ENCODE data around the gene PUM2. TPM values are rescaled to one million over a fixed set of nuclear protein-coding genes. Genes with fewer than 3 reads are reported as not detected.
A peak's percentile ranks its signal among the peaks of the same experiment; 100 is the strongest.
"Not testable (repeated sequence)": the region's sequence is repeated elsewhere in the genome, so short reads cannot be mapped to it uniquely, and the experiment has no call there.

The PUM2 gene
- total RNA-seq, 1 donor from 2014 or later, result 80.6 TPM

GRCh38 chr2:20309001-20309400 is 41.6 kb downstream of the PUM2 start:
- intact Hi-C loops (cut with micrococcal nuclease), result no loop called here
- DNase-seq (no peak), ATAC-seq (no peak)

- DNase-seq (no peak), ATAC-seq (no peak)
- intact Hi-C loops (cut with micrococcal nuclease), result no loop called here
Measured at GRCh38 chr2:20307311-20307710, 43.3 kb downstream of the PUM2 start.

- DNase-seq (no peak), ATAC-seq (no peak)
- intact Hi-C loops (cut with micrococcal nuclease), result no loop called here
Measured at GRCh38 chr2:20304411-20304810, 46.2 kb downstream of the PUM2 start.

- intact Hi-C loops (cut with micrococcal nuclease), result no loop called here
- DNase-seq, result no peak
Measured at GRCh38 chr2:20303966-20304365, 46.7 kb downstream of the PUM2 start.

GRCh38 chr2:20302019-20302418 is 48.6 kb downstream of the PUM2 start:
- DNase-seq (no peak), ATAC-seq (no peak)
- intact Hi-C loops (cut with micrococcal nuclease), result no loop called here

More at GRCh38 chr2:20303966-20304365, 46.7 kb downstream of the PUM2 start:
- no peak for ATAC-seq

- no peak for DNase-seq
- intact Hi-C loops (cut with micrococcal nuclease), result no loop called here
- no peak for ATAC-seq
Measured at GRCh38 chr2:20300656-20301055, 50.0 kb downstream of the PUM2 start.

- no peak for ATAC-seq
- intact Hi-C loops (cut with micrococcal nuclease), result no loop called here
Measured at GRCh38 chr2:20299113-20299512, 51.5 kb downstream of the PUM2 start.

GRCh38 chr2:20294231-20294630 is 56.4 kb downstream of the PUM2 start:
- ATAC-seq, result no peak
- intact Hi-C loops (cut with micrococcal nuclease), result no loop called here
- no peak for DNase-seq

More at GRCh38 chr2:20299113-20299512, 51.5 kb downstream of the PUM2 start:
- no peak for DNase-seq

GRCh38 chr2:20292984-20293383 is 57.7 kb downstream of the PUM2 start:
- intact Hi-C loops (cut with micrococcal nuclease), result no loop called here
- ATAC-seq, result no peak
- no peak for DNase-seq

- DNase-seq (no peak), ATAC-seq (peak; percentile 44)
- intact Hi-C loops (cut with micrococcal nuclease), result no loop called here
Measured at GRCh38 chr2:20291846-20292408, 58.7 kb downstream of the PUM2 start.

GRCh38 chr2:20291106-20291564 is 59.5 kb downstream of the PUM2 start:
- ATAC-seq, result peak; percentile 81
- intact Hi-C loops (cut with micrococcal nuclease), result no loop called here
- DNase-seq, result no peak

- ATAC-seq (no peak), DNase-seq (no peak)
- intact Hi-C loops (cut with micrococcal nuclease), result no loop called here
Measured at GRCh38 chr2:20288642-20289340, 61.9 kb downstream of the PUM2 start.

- intact Hi-C loops (cut with micrococcal nuclease), result loop anchor here (5.0 kb wide), 1 partner anchor 49 kb away; no protein-coding TSS in a partner anchor
- peak; percentile 82 for DNase-seq
- ATAC-seq, result peak; percentile 89
Measured at GRCh38 chr2:20282916-20283592, 67.6 kb downstream of the PUM2 start.

- no peak for DNase-seq
- intact Hi-C loops (cut with micrococcal nuclease), result loop anchor here (5.0 kb wide), 1 partner anchor 50 kb away; no protein-coding TSS in a partner anchor
Measured at GRCh38 chr2:20281876-20282275, 68.8 kb downstream of the PUM2 start.

GRCh38 chr2:20273042-20273441 is 77.6 kb downstream of the PUM2 start:
- DNase-seq (no peak), ATAC-seq (no peak)
- intact Hi-C loops (cut with micrococcal nuclease), result no loop called here

More at GRCh38 chr2:20281876-20282275, 68.8 kb downstream of the PUM2 start:
- no peak for ATAC-seq

GRCh38 chr2:20268317-20268716 is 82.3 kb downstream of the PUM2 start:
- ATAC-seq; DNase-seq; intact Hi-C loops (cut with micrococcal nuclease): not testable (repeated sequence)

GRCh38 chr2:20267529-20267928 is 83.1 kb downstream of the PUM2 start:
- DNase-seq, result no peak
- intact Hi-C loops (cut with micrococcal nuclease), result no loop called here
- no peak for ATAC-seq

GRCh38 chr2:20264629-20265028 is 86.0 kb downstream of the PUM2 start:
- DNase-seq, result no peak
- intact Hi-C loops (cut with micrococcal nuclease), result no loop called here
- ATAC-seq, result no peak

GRCh38 chr2:20257411-20257810 is 93.2 kb downstream of the PUM2 start:
- intact Hi-C loops (cut with micrococcal nuclease), result no loop called here
- DNase-seq, result no peak
- ATAC-seq, result no peak

- ATAC-seq (no peak), DNase-seq (no peak)
- intact Hi-C loops (cut with micrococcal nuclease), result no loop called here
Measured at GRCh38 chr2:20254731-20255130, 95.9 kb downstream of the PUM2 start.

Measured in left ventricle myocardium superior (tissue), 1 donor.